SIG-M5 (cell line): ENCODE results near the gene PLCG2.
"Not testable (repeated sequence)": the region's sequence is repeated elsewhere in the genome, so short reads cannot be mapped to it uniquely, and the experiment has no call there.

Experiments
- DNase-seq: peaks from one replicate; lab custom pipeline; 2025; lab: John Stamatoyannopoulos, UW

PLCG2 gene

DNA sequence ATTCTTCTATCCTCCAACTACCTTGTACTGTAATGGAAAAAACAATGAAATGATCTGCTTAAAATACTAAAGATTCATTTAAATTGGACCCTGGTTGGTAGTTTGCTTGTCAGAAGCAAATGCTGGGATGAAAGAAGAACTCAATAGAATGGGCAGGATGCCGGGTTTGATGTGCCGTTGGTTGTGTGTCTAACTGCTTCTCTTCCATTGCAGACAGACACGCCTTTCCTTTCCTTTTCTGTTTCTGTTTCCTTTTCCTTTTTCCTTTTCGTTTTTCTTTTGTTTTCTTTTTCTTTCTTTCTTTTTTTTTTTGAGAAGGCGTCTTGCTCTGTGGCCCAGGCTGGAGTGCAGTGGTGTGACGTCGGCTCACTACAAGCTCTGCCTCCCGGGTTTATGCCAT lies 64.6 kb downstream of the PLCG2 start:
- DNase-seq, result no peak

DNA sequence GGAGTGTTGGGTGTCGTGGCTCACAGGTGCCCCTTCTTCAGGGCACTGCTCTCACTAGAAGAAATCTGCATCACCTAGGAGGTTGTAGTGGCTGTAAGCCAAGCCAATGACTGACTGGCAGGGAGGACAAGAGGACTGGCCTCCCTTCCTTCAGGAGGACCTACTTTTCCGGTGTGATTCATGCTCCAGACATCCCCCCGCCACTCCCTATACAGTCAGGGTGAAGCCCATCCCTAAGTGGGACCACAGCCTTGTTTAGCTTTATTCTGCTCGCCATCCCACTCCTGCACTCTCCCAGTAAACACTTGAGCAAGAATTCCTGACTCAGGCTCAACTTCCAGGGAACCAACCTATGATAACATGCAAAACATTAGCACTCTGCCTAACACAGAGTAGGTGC lies 67.0 kb downstream of the PLCG2 start:
- no peak for DNase-seq

DNA sequence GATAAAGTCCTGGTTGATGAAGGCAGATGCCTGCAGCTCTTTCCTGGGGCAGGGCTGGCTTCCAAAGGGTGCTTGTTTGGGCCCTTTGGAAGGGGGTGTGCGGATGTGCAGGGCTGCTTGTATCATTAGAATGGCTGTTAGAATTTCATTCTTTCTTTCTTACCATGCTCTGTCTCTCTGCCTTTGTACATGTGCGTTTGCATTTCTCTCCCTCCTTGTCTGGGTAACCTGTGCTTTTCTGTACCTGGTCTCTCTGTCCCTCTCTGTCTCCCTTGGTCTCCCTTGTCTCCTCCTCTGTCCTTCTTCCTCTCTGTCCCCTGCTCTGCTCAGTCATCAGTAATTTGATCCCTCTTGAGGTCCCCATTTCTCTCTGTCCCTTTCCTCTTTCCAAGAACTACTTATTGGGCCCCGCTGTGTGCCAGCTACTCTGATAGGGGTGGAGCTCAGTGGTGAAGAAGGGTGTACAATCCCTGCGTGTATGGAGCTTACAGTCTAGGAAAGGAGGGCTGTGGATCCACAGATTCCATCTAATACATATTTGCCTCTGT lies 69.3 kb downstream of the PLCG2 start:
- no peak for DNase-seq

DNA sequence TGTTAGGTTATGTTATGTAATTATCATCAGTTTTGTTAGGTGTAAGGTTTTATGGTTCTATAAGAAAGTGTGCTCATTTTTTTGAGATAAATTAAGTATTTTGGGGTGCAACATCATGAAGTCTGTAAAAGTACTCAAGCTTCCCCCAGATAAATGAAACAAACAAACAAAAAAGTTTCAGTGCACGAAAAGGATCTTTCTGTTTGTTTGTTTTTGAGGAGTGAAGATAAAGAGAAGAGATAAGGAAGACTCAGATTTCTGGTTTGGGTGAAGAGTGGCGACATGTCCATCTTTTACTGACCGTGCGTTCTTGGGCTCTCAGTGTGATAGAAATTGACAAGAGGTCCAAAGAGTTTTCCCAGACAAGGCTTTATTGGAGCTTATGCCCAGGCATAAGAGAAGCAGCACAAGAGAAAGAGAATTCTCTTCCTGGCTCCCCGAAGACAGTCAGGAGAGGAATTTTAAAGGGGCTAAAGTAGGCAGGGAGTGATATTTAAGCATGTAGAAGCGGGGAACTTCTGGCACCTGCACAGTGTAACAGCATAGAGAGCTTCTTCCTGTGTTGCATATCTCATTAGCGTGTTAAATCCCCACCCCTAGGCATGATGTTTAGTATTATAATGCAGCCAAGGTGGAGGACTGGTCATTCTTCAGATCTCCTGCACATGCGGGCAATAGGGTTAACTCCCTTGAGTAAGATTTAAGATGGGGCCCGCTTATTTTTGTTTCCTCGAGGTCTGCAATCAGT lies 71.3 kb downstream of the PLCG2 start:
- no peak for DNase-seq

DNA sequence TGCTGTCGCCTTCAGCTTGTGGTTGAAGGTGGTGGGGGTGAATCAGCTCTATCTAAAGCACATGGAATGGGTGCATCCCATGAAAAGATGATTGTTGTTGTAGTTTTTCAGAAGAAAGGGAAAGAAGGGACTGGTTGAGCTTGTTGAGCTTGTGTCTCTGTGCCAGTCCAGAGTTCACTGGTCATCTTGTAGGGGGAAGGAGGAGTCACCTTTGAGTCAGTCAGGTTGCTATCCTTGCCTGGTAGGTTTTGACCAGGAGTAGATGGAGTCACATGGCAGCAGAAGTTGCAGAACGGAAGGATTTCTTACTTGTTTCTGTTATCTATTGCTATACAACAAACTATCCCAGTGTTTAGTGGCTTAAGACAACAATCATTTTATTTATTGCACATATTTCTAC lies 73.3 kb downstream of the PLCG2 start:
- DNase-seq, result no peak

DNA sequence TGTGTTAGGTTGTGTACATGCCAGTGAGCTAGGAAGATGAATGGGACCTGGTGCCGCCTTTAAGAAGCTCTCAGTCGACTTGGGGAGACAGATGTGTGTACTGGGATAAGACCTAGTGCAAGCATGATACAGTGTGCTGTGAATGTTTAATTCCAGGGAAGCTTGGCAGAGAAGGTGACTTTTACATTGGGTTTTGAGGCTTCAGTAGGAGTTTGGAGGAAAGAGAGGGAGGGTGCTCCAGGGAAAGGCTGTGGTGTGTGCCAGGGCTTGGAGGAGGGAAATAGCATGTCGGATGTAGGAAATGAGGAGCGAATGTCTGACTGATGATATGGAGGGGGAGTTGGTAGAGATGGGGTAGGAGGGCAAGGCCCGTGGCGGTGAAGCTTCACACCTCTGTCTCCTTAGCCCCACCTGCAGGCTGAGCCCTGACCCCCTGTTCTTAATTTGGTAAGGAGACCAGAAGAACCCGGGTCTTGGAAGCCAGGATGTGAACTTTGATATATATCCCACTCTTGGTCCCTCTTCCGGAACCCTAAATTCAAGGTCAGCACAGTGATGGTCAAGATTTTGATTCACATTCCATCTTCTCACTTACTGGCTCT lies 76.6 kb downstream of the PLCG2 start:
- DNase-seq, result no peak

DNA sequence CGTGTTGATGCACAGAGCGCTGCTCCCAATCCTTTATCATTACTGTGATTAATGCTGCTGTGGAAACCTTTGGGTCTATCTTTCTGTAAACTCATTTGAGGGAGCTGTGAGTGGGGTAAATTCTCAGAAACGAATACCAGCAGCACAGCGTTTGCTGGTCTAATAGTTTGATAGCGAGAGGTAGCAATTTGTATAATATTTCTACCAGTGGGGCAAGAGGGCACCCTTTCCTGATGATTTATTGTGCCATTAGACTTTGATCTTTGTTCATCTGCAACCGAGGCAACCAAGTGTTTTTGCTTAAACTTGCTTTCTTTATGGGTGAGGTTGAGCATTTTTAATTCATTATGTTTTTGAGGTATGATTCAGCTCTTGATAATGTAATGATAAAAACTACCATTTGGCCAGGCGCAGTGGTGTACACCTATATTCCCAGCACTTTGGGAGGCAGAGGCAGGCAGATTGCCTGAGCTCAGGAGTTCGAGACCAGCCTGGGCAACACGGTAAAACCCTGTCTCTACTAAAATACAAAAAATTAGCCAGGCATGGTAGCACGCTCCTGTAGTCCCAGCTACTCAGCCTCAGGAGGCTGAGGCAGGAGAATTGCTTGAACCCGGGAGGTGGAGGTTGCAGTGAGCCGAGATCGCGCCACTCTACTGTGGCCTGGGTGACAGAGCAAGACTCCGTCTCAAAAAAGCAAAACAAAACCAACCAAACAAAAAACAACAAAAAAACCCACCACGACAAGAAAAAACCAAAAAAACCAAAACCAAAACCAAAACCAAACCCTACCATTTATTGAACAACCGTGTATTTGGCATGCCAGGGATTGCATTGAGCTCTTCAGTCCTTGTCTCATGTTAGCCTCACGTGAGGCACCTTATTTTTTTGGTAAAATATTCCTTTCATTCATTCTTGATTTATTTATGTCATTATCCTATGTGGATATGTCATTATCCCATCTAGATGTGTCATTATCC lies 81.5 kb downstream of the PLCG2 start:
- no peak for DNase-seq

DNA sequence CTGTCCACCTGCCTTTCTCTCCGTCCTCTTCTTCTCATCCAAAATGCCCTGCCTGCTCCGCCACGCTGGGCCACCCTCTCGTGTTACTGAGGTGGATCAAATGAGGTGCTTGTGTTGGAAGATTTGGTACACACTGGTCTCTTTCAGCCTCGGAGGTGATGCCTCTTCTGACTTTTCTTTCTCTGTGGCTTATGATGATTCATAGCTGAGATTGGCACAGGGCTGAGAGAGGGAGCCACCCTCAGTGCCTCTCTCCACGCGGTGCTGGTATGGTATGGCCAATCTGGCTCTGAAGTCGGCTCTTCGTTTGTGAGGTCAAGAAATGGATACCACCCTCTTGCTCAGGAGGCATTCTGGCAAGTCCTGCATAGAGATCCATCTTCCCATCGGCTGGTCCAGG lies 82.4 kb downstream of the PLCG2 start:
- DNase-seq, result no peak

DNA sequence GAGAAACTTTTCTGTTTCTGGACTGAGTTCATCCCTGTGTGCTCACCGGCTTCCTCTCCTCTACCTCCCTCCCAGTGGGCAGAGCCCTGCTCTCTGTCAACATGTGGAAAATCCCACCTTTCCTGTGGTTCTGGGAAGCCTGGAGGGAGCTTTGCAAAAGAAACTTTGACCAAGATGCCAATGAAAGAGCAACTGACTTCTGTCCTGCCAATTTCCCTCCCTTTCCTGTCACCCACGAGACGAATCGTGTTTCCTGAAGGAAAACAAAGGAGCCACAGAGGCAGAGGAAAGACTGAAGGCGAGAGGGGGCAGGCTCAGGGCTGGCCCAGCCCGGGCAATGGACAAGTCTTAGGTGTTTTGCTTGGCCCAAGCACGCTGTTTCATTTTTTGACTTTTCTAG lies 82.8 kb downstream of the PLCG2 start:
- no peak for DNase-seq

DNA sequence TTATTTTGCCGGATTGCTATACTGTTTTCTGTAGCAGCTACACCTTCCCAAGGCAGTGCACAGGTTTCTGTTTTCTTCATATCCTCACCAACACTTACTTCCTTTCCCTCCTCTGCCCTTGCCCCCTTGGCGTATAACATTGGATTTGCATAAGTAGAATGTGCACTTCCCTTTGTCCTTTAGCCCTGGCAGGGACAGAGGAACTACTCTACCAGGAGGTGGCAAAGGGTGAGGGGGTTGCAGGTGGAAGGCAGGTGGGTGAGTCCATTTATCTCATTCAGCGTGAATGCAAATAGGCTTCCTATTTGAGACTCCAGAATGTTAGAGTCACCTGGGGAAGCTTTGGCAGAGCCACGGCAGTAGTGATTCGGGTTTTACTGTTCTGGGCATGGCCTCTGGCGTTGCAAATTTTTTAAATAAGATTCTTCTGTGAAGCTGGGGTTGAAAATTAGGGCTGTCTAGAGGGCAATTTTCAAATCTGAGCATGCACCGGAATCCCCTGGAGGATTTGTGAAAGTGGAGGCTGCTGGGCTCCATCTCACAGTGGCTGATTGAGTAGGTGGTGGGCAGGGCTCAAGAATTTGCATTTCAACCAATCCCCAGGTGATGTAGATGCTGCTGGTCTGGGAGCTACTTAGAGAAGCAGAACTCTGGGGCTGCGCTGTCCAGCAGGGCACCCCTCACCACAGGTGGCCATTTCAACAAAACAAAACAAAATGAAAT lies 84.7 kb downstream of the PLCG2 start:
- DNase-seq, result no peak

DNA sequence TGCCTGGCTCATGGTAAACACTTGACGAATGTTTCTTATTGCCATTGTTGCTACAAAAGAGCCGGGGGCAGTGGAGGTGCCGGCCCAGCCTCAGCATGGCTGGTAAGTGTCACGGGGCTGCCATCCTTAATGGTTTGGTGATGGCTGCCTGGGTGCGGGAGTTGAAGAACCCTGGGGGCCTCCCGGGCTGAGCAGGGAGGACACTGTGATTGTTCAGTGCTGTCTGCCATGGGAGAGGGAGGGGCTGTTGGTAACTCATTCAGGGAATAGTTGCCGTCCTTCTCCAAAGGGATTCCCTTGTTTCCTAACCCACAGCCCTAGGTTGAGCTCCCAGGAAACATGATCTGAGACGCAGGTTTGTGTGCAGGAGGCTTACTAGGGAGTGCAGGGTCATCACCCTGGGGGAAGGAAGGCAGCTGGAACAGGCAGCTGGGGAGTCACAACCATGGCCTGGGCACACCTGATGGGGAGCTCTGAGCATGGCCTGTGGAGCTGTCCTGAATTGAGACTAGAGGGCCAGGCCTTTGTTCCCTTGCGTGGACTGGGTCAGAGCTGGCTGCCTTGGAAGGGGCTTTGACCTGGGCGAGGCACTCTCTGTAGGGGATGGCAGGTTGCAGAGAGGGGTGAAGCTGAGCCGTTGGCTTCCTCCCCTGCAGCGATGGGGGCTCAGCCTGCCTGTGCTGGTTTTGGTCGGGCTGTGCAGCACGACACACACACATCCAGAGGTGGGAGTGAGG lies 85.7 kb downstream of the PLCG2 start:
- no peak for DNase-seq

DNA sequence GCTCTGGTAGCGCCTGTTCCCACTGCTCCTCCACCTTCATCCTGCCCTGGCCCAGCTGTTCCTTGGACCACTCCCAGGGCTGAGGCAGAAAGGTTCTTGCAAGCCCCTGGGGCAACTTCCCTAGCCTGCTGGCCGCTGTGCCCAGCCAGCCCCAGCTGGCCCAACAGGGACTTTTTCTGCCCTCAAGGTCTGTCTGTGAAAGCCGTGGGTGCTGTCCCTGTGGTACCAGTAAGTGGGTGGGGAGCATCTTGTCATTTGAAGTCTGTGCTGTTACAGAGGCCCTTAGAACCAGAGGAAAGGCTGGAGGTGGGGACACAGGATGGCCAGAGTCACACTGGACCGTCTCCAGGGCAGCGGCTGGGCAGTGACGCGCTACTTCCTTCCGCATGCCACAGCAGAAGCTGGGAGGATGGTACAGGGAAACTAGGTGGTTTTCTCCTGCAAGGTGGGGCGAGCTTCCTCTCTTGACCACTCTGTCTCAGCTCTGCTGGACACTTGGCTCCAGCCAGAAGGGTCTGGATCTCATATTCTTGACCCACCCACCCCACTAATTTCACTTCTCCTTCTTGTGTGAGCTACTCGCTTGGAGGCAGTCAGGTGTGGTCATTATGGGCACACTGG lies 87.8 kb downstream of the PLCG2 start:
- DNase-seq, result no peak

DNA sequence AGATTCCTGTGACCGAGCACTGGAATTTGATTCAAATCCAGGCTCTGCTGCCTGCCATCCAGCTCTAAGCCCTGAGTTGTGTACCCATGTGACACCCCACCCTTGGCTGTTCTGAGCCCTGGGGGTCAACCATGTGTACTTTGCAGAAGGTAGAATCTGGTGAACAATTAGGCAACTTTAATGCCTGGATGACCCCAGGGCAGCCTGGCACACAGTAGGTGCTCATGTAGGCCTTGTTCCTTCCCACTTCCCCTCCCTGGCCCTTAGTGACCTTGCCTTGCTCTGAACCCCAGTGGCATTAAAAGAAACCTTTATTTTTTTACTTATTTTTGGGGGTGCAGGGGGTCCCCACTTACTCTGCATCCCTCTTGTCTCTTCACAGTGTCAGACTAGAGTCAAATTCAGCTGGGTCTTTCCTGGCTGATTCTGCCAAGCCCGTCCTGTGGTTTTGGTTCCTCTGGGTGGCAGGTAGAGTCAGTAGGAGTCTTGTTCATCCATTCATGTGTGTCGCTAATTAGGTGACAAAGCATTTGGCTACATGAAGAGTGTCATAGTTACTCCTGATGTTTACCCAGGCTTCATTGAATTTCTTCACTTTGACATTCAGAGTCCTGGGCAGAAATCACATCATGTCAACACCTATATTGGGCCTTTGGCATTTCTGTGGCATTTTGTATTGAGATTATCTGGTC lies 89.1 kb downstream of the PLCG2 start:
- no peak for DNase-seq

DNA sequence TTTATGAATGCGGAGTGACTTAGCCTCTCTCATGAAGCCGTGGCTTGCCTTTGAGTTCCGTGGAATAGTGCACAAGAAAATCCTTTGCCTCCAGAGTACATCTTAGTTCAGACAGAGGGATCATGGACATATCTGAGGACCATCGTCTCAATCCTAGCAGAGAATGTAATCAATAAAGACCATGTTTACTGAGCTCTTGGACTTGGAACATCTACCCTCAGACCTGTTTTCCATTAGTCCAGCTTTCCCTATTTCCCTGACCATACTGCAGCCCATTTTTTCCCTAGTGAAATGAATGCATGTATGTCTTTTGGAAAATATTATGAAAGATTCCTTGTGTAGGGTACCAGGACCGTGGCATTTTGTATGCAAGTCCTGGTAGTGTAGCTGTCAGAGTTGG lies 90.2 kb downstream of the PLCG2 start:
- no peak for DNase-seq

DNA sequence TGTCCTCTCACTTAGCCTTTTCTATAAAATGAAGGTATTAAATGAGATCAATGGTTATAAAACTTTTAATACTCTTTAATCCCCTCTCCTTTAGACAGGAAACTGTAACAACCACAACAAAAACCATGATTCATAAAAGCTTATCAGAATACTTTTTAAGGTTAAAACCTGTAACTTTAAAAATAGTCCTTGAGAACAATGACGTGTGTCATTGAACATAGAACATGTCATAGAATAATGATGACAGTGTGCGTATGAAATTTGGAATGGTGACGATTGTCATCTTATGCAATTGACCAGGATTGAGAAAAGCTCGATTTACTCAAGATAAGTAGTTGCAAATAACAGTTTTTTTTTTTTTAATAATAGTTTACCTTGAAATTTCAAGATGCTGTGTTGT lies 94.1 kb downstream of the PLCG2 start:
- DNase-seq, result no peak

DNA sequence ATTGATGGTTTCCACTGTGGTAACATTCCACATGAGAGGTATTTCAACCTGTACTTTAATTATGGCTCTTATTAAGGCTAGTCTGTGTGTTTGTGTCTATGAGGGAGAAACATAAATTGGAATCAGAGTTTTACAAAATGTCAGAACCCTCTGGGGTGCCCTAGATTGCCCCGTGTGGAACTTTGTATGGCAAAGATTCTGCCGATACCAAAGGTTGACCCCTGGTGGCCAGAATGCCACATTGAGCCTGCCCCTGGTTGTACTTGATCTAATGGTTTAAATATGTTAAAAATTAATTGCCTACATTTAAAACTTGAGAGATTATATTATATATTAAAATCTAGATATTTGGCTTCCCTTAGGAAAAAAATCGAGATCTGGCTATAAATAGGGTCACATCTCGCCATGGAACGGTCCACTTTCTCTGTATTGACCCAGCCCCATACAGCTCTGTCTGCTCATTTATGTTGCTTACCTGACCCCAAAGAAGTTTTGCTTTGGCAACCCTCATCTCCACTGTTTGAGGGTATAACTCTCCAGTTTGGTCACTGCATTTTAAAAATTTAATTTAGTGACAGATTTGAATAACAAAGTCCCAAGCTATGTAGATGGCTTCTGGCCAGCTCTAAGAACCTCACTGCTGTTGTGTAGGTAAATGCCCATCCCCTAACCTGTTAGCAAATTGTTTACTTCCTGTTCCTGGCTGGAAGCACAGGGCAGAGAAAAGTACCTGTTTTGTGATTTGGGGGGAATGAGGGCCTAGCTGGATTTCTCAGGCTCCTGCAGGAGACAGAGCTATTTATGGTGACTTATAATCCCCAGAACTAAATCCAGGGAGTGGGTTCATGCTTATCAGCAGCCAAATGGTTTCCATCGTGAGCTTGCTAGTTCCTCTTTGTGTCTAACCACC lies 95.0 kb downstream of the PLCG2 start:
- no peak for DNase-seq

DNA sequence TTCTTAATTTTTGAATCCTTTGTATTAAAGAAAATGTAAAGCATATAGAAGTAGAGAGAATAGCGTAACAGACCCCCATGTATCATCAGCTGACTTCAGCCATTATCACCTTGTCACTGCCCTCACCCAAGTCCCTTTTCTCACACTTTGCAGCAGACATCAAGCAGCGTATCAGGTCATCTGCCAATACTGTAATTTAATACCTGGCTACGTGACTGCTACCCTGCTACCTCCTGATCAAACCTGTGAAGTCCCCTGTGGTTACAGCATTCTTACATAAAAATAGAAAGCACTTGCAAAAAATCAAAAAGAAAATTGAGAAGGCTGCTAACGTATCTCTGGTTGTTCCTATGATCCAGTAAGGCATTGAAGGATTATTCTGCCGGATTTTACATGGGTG lies 96.4 kb downstream of the PLCG2 start:
- no peak for DNase-seq

DNA sequence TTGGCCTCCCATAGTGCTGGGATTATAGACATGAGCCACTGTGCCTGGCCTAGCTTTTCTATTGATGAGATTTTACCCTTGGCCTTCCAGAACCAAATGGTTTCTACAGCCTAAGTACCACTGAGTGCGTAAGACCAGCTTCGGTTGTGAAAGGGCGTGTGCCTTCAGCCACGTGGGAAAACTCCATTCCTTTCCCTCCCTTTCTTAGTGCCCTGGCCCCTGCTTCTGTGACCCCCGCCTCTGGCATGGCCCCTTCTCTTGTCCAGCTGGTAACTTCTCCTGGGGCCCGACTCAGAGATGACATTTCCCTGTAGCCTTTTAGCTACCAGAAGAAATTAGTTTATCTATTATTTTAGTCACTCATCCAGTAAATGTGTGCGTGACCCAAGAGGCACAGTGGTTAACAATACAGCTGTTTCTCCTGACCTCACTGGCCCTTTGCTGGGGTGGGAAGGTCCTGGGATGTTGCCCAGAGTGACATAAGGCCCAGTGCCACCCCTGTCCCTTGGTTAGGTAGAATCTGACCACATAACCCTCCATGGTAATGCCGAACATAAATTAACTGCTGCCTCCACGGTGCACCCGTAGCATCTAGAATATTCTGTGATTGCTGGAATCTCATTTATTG lies 97.3 kb downstream of the PLCG2 start:
- no peak for DNase-seq

DNA sequence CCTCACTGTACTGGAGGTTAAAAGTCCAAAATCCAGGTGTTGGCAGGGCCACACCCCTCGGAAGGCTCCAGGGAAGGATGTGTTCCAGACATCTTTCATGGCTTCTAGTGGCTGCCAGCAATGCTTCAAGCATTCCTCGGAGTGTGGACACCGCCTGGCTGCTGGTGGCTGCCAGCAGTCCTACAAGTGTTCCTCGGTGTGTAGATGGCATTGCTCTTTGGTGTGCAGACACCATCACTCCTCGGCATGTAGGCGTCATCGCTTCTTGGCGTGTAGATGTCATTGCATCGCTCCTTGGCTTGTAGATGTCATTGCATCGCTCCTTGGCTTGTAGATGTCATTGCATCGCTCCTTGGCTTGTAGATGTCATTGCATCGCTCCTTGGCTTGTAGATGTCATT lies 98.4 kb downstream of the PLCG2 start:
- DNase-seq, result not testable (repeated sequence)
